Measurements from ENCODE around the gene NLRP10.

NLRP10 gene

DNA sequence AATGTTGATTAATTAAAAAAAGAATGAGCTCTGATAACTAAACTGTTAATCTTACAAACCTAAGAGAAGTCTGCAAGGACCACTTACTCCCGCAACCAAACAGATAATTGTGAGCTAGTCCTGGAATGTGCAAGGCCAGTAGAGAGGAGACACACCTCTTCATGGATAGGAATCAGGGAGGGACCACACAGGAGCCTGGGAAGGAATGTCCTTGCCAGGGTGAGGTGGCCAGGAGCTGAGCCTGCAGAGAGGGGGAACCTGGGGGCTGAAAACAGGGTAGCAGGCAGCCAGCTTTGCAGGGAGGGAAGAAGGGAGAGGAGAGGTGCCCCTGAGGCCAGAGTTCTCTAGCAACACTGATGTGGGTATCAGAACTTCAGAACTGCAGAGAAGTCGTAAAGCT lies 9.4 kb upstream of the NLRP10 start:
- DNase-seq, result no peak

DNA sequence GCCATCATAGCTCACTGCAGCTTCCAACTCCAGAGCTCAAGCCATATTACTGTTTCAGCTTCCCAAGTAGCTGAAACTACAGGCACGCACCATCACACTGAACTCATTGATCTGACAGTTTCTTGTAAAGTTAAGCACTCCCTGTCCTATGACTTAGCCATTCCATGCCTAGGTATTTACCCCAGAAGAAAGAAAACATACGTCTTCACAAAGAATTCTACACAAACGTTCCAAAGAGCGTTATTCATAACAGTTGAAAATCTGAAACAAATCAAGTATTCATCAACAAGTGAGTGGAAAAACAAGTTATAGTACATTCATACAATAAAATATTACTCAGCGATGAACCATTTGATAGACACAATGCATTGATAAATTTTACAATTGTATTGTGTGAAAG lies 7.8 kb upstream of the NLRP10 start:
- DNase-seq, result no peak

DNA sequence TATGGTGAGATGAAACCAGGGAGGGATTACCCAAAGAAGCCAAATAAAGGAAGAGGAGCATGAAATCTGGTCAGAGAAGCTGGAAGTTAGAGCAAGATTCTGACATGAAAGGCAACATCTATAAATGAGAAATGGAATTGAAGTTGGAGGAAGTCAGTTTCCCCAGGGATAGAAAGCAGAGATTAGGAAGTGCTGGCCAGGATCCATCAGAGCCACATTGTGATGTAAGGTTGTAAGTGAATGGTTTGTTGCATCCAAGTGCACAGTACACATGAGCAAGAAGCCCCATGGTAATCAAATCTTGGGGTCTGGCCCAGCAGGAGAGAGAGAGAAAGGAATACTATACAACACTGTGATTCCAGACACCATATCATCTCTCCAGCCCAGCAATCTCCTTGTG lies 6.6 kb upstream of the NLRP10 start:
- DNase-seq, result no peak

DNA sequence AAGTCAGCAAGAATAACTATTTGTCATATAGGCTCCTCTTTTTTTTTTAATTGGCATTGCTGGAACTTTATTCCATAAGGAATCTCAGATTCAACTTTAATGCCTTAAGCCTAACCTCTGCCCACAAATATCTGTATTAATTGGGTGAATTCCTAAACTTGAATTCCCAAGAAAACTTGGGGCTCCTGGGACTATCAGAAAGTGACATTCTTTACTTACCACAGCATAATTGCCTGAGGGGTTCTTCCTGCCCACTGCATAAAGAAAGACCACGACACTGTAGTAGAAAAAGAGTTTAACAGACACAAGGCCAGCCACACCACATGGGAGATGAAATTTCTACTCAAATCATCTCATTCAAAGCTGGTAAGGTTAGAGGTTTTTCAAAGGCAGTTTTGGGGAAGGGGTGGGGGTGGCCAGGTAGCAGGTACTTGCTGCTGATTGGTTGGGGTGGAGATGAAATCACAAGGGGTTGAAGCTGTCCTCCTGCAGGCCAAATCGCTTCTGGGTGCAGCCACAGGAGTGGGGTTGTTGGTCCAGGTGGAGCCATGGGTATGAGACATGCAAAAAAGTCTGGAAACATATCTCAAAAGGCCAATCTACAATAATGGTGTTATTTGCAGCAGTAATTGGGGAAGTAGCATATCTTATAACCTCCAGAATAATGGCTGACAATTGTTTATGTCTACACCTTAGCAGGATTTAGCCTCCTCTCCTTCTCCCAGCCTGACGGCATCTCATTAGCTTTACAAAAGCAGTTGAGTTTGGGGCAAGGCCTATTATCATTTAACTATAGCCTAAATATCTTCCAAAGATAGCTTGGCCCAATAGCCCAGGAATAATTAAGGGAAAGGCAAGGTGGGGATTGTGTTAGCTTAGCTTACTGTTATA lies 4.8 kb upstream of the NLRP10 start:
- DNase-seq, result no peak

DNA sequence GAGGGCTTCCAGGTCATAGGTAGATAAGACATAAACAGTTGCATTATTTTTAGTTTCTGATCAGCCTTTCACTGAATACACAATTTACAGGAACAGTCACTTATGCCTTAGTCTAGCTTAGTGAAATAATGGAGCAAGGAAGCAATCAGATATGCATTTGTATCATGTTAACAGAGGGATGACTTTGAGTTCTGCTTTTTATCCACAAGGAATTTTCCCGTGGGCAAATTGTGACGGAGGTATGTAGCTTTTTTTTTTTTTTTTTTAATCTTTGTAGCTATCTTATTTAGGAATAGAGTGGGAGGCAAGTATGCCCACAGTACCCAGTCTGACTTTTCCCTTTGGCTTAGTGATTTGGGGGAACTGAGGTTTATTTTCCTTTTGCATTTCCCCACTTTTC lies 3.4 kb upstream of the NLRP10 start:
- no peak for DNase-seq

DNA sequence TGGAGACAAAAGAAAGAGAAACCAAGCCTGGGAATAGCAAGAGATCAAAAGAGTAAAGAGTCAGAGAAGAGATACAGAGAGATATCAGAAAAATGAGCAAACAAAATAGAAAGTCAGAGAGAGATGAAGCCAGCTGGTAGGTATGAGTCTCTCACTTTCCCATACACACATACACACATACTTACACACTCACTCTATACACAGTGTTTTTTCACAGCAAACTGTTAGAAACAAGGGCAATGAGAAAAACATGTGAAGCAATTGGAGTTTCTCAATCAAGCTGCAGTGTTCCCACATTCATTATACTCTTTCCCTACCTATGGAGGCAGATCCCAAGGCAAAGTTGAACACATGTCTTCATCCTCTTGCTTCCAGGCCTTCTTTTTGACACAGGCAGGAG lies 2.6 kb upstream of the NLRP10 start:
- no peak for DNase-seq

DNA sequence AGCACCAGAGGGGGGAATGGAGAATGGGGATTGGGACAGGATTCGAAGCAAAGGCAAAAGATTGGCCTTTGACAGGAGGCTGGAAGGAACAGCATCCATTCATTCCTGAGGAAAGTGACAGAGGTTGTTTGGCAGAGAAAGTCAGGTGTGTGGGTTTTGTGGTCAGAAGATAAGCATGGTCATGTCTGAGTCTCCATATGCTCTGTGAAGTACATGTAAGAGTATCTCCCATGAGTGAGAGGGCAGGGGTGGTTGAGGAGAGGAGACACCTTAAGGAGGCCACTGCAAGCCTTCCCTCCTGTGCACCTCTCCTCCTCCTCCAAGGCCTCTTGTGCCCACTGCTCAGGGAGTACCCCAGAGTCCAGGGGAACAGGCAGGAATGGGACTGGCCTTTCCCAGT lies 1.9 kb upstream of the NLRP10 start:
- DNase-seq, result no peak

DNA sequence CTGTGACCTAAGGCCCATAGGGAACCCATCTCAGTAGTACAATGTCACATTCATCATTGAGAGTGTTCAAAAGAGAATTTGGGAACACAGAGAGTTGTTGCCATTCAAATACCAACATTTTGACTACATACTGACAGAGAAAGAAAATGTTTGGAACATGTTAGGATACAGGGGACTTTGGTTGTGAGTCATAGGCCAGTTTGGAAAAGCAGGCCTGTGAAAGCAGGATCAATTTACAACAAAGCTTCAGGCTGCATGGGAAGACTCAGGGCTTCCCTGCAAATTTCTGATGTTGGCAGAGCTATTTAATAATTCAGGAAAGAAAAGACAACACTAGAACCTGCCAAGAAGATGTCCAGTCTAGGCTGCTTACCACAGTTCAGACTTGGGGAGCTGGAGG lies 374 bp downstream of the NLRP10 start:
- no peak for DNase-seq

DNA sequence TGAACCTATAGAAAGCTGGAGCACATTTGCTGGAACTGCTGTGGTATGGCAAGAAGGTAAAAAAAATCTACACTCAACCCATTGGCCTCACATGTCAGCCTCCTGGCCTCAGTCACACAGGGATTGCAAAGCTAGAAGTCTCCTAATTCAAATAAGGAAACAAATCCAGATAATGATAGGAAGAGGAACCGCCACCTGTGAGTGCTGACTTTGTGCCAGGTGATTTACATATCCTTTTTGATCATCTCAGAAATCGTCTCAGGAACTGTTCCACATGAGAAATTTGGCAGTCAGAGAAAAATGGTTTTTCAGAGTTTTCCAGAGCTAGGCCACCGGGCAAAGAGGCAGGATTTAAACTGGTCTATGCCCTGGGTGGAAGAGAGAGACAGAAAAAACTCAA lies 986 bp downstream of the NLRP10 start:
- DNase-seq, result no peak

DNA sequence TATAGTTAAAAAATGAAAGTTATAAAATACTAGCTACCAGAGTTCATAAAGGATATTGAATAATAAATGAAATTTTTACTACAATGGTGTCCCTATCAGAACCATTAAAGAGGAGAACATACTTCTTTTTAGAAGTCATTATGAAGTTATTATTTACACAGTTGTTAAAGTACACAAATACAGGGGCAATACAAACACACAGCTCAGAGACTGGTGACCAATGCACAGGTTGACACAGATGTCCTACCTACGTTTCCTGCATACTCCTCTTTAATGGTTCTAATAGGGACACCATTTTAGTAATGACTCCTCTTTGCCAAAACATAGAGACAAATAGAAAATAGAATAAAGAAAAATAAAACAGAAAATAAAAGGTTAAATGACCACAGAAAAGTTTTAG lies 10.1 kb downstream of the NLRP10 start:
- DNase-seq, result no peak

DNA sequence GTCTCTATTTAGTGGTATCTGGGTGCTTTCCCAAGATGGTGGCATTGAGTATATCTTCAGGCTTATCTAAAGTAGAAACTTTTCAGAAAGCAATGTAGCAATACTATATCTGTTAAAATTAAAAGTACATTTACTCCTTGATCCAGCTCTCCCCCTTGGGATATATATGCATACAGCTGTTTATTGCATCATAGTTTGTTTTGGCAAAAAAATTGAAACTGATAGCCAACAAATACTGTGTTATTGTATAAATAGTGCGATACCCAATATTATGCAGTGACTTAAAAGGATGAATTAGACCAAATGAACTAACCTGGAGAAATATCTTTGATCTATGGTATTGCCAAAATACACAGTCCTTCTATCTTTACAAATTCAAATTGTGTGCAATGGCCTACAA lies 15.3 kb downstream of the NLRP10 start:
- no peak for DNase-seq

DNA sequence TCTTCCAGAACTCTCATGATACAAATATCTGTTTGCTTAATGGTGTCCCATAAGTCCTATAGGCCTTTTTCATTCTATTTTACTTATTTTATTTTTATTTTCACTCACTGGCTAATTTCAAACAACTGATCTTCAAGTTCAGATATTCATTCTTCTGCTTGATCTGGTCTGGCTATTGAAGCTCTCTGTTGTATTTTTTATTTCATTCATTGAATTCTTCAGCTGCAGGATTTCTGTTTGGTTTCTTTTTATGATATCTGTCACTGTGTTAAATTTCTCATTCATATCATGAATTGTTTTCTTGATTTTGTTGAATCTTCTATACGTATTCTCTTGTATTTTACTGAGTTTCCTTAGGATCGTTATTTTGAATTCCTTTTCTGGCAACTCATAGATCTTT lies 21.1 kb downstream of the NLRP10 start:
- DNase-seq, result no peak

DNA sequence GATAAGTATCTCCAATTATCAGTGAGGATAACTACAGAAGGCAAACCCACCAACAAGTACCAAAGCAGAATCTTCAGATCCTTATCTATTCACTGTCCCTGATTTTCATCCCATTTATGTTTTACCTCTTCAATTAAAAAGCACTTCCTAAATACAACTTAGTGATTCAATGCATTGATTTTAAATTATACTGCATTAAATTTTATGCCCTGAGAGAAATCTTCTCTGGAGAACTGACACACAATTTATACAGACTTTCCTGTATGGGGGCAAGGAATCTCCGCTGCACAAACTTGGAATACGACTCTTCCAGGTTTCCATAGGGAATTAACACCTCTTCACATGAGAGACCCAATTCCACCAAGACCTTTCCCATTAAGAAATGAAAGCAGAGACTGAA lies 23.6 kb downstream of the NLRP10 start, which contains the start of gene OR10A3:
TSS of gene OR10A3 (minus strand) at position 101 of the 400 bp plus-strand sequence. CDS start 2,188 bp downstream, outside the sequence.
- DNase-seq, result no peak

DNA sequence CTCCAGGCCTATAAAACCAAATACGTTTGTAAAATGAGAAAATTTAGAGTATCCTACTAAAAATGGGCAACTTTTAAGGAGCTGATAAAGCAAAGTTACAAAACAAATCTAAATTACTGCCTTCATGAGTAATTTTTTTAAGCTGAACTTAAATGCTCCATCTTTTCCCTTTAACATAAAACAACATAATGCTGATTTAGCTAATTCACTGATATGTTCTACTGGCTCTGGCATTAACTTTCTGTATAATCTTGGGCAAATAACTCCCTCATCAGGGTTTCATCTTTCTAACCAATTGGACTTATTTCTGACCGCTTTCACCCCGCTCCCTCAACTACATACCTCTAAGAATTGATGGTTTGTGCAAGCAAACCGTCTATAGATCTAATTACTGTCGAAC lies 24.1 kb downstream of the NLRP10 start:
- DNase-seq, result no peak

DNA sequence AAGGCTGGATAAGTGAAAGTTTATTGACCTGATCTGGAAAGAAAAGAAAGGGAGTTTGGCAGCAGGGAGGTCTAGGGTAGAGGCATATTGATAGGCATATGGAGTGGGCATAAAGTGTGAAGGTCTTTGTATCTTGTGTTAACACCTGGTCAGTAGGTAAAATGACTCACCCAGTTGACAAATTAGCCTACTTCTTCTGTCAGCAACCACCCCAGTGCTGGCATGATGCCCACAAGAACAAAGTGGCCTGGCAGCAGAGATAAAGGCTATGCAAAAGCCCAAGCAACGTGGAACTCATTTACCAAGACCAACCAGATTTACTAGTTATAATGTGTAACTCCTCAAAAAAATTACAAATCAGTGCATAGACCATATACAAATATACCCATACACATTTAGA lies 28.6 kb downstream of the NLRP10 start:
- DNase-seq, result no peak

DNA sequence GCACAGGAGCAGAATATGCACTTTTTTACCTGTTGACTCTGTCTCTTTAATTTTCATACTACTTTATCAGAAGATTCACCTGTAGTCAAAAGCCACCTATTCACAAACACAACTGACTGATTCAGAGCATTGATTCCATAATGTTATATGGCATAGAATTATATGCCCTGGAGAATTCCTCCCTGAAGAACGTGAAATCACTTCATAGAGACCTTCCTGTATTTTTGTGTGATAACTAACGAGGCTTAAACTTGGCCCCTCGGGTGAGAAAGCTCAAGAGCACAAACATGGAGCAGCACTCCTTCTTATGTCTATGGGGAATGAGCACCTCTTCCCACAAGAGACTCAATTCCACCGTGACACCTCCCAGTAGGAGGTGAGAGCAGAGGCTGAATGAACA lies 34.1 kb downstream of the NLRP10 start, which contains the start of gene OR10A6:
TSS of gene OR10A6 (minus strand) at position 101 of the 400 bp plus-strand sequence. CDS start 2,606 bp downstream, outside the sequence.
- no peak for DNase-seq

DNA sequence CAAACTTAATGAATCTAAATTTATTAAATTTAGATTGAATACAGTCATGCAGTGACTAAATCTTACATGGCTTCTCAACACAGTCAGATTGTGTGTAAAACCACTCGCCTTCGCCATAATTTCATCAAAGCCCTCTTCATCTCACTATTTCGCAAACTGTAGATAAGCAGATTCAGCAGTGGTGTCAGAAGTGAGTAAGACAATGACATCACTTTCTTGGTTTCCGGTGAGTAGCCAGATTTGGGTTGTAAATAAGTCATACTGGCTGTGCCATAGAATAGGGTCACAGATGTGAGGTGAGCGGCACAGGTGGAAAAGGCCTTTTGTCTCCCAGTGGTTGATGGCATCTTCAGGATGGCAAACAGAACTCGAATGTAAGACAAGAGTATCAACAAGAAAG lies 37.6 kb downstream of the NLRP10 start:
- peak in 1 of 5 donors; percentile 7 for DNase-seq

DNA sequence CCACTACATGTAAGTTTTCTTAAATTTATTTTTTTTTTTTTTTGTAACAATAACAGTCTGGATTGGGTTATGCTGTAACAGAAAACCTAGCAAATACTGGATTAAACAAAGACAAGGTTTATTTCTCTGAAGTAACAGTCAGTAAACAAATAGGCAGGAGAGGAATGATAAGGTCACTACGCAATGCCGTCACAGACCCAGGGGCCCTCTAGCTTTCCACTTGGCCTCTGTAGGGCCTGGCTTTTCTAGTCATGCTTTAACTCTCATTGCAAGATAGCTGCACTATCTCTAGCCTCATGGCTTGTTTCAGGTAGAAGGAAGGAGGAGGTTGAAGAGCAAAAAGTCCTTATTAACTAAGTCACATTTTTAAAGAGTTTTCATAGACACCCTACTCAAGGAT lies 40.7 kb downstream of the NLRP10 start:
- no peak for DNase-seq

DNA sequence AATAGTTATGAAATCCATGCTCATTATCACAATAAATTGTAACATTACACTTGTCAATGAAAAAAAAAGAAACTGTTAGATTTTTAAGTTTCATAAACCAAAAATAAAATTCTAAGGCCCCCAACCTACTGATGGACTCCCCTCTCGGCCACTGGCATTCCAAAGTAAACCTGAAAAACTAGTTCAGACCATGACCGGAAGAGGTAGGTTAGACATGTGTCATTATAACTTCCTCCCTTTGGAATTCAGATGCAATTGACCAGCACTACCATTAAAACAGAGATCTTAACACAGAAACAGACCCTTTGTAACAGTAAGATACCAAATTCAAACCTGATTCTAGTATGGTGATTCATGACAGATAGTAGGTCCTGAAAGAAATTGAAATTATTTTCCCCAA lies 47.1 kb downstream of the NLRP10 start:
- DNase-seq, result no peak
